GM19395 (cell line): Measurements from ENCODE around the gene HOXD11.

ENCODE experiments used
- ATAC-seq: cut with Tn5 transposase; IDR thresholded peaks from one replicate; pipeline ENCODE4 v1.9.1; 2021; ENCODE audit warnings: mild to moderate bottlenecking, moderate library complexity; ENCODE audit not compliant: unreplicated experiment

The HOXD11 gene

DNA sequence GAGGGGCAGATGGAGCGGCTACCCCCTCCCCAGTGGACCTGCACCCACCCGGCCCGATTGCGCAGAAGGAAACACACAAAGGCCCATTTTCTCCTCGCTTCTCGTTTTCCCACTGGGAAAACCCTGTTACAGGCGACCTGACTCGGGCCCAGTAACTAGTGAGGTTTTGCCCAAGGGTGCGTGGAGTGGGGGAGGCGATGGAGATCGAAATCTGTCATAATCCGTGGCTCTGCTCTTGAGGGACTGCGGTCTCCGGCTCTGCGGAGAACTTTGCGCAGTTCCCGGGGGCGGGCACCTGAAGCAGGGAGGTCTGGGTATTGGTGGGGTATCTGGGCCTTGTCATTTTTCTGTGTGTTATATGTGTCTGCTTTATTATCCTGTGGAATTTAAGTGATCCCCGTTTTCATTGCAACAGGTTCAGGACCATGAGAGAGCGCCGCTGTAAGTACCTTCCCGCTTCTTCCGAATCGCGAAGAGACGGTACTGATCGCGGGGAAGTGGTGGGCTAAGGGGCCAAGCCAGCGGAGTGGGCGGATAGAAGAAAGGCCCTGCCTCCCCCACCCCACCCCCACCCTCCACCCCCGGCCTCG is 40.2 kb downstream of the HOXD11 start:
- ATAC-seq, result no peak

DNA sequence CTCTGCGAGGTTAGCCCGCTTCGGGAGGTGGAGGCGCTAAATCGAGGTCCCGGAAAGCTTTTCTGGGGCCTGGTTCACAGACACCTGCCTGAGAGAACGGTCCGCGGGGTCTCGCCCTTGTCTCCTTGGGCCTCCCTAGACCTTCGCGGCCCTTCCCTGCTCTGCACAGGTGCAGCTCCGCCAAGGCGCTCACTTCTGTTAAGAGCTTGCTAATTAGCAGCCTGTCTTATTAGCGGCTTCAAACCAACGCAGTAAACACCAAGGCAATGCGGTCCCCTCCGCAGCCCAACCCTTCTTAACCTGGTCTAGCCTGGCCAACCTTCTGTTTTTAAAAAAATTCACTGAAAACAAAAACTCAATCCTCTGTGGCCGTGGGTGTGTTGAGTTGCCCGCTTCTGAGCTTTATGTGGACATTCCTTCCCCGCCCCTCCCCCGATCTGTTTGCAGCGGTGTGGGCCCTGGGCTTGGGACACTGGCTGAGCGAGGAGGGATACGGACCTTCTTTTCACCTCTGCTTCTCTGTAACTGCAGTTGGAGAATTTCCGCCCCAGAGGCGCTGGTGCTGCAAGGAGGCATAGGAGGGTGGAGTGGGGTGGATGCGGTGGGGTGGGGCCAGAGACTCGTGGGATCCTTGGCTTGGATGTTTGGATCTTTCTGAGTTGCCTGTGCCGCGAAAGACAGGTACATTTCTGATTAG is 40.9 kb downstream of the HOXD11 start:
- ATAC-seq, result no peak

DNA sequence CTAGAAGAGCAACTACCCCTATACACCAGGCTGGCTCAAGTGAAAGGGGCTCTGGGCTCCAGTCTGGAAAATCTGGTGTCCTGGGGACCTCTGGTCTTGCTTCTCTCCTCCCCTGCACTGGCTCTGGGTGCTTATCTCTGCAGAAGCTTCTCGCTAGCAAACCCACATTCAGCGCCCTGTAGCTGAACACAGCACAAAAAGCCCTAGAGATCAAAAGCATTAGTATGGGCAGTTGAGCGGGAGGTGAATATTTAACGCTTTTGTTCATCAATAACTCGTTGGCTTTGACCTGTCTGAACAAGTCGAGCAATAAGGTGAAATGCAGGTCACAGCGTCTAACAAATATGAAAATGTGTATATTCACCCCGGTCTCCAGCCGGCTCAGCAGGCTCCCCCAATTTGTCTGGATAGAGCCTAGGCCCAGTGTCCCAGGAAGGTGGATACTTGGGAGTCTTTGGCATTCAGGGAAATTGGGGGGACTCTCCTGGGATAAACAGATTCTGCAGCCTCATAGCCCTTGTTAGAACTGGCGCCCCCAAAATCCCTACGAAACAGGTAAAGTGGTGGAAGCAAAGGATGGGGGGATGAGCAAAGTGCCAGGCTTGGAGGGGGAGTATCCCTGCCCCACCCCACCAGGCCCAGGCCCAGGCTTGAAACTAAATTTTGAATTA is 41.8 kb downstream of the HOXD11 start:
- no peak for ATAC-seq

DNA sequence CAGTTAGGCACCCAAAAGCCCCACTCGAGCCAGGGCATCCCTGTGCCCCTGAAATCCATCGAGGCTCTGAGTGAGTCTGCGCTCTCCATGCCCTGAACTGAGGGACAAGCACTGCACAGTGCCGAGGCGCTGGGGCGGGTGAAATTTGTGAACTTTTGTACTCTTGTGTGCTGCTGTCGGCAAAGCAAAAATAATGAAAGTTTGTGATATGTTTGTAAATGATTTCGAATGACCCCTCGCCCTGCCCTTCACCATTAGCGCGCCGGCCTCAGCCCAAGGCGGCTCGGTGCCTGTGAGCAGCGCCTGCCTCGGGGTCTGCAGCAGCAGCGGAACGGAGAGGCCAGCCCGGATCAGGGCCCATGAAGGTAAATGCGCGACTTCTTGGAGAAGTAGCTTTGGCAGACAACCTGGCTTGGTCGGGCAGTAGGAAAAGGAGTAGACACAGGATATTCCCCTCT is 42.4 kb downstream of the HOXD11 start:
- no peak for ATAC-seq

DNA sequence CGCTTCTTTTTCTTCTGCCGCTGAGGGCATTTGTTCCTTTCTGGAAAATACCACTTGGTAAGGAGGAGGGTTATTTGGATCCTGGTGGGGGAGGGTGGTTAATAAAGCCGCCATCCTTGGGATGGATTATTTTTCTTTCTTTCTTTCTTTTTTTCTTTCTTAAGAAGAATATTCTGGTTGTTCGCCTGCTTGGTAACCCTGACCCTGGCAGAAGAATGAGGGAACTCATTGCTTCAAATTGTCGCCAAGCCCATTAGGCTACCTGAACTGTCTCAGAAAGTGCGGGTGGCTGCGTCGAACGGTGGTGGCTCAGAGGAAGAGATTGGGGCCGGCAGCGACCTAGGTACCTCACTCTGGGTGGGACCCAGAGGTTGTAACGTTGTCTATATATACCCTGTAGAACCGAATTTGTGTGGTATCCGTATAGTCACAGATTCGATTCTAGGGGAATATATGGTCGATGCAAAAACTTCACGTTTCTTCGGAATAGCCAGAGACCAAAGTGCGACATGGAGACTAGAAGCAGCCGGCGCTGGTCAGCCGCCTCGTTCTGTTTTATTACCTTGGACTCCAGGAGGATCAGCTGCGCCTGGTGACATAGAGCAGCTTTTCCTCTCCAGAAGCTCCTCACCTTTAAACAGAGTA is 43.0 kb downstream of the HOXD11 start:
- ATAC-seq, result no peak

DNA sequence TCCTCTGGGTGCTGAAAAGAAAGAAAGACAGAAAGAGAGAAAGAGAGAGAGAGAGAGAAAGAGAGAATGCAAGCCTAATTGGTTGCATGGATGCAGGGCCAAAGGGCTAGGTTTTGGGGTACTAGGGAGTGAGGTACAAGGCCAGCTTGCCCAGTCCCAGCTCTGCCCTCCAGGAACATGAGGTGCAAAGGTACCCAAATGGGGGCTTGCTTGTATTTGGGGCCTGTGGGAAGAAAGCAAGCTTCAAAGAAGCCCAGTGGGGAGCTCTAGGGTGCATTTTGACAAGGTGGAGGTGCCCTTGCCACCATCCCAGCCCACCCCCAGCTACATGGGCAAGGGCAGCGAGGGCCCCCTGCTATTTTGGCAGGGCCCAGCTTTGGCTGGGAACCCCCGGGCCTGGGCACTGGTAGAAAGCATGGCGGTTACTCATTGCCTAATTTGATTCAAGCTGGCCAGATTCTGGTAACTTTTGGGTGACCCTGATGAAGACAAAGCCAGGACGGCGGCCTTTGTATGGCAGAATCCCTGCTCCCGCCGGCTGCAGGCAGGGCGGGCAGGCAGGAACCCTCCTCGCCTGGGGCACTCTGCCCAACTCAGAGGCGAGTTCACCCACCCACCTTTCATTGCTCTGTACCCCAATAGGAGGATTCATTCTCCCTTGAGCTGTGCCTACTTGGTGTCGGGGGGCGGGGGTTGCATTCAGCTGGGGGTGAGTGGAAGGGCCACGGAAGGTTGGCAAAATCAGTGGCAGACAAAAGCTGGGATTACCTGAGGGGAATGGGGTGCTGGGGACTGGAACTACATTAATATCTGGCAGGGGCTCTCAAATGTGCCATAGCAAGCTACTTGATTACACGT is 43.7 kb downstream of the HOXD11 start:
- ATAC-seq, result no peak

DNA sequence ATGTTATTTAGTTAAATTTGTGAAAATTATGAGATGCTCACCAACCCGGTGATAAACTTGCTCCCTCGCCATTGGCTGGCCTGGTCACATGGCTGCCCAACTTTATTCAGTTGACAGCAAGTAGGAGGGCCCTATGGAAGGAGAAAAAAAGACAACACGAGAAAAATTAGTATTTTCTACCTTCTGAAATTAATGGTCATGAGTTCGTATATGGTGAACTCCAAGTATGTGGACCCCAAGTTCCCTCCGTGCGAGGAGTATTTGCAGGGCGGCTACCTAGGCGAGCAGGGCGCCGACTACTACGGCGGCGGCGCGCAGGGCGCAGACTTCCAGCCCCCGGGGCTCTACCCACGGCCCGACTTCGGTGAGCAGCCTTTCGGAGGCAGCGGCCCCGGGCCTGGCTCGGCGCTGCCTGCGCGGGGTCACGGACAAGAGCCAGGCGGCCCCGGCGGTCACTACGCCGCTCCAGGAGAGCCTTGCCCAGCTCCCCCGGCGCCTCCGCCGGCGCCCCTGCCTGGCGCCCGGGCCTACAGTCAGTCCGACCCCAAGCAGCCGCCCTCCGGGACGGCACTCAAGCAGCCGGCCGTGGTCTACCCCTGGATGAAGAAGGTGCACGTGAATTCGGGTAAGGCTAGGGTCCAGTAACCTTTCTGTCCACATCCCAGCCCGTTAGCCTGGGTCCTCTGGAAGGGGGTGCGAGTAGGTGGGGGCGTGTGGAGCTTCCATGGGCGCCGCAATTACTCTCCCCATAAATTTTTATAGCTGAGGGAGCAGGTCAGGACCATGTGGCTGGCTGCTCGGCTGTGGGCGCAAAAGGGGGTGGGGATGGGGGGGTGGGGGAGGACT is 44.6 kb downstream of the HOXD11 start, which contains the start of gene HOXD4:
Gene HOXD4 (plus strand): TSS at position 109 of the 846 bp plus-strand sequence. CDS start 84 bp downstream, at position 193.
- ATAC-seq, result no peak

DNA sequence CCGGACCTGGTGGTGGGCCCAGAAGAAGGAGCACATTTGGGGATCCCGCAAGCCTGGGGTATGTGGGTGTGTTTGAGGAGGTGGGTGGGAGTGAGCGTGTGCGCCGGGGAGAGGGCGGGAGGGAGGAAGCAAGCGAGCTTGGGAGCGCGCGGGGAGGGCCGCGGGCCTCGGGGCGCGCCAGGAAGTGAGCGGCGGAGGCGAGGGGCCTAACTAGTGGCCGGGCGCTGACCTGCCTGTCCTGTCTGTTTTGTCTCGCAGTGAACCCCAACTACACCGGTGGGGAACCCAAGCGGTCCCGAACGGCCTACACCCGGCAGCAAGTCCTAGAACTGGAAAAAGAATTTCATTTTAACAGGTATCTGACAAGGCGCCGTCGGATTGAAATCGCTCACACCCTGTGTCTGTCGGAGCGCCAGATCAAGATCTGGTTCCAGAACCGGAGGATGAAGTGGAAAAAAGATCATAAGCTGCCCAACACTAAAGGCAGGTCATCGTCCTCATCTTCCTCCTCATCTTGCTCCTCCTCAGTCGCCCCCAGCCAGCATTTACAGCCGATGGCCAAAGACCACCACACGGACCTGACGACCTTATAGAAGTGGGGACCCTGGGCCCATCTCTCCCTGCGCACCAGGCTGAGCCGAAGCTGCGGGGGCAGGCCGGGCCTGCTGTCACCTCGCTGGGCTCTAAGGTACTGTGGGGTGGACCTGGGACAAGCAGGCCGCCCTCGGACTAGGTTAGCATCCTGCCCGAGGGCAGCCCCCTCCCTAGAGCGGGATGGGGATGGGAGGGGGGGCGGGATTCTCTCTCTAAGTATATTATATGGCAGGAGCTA is 45.5 kb downstream of the HOXD11 start:
- no peak for ATAC-seq

DNA sequence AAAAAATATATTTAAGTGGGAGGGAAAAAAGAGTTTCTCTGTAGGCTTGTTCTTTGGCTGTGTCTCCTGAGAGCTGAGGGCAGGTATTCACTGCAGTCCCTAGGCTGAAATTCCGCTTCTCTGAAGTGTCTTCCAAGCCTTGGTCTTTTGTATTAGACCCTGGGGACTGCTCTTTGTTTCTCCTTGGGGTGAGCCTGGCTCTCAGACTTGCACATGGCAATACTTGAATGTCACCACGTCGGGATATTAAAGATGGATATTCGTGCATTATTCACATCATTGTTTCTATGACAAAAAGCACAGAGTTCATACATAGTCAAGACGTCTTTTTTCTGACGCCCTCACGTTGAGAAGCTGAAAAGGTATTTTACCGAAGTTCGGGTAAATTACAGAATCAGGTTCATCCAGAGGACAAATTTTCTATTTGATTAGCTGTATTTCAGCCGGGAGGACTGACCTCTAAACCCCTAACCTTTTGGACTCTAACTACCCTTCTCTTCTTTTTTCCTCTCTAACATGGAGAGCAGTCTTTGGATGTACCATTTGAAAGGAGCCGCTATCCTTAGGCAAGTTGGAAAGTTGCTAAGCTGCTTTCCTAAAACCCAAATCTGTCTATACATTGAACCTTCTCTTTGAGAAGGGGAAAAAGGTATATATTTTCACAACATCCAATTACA is 47.6 kb downstream of the HOXD11 start:
- ATAC-seq, result no peak

DNA sequence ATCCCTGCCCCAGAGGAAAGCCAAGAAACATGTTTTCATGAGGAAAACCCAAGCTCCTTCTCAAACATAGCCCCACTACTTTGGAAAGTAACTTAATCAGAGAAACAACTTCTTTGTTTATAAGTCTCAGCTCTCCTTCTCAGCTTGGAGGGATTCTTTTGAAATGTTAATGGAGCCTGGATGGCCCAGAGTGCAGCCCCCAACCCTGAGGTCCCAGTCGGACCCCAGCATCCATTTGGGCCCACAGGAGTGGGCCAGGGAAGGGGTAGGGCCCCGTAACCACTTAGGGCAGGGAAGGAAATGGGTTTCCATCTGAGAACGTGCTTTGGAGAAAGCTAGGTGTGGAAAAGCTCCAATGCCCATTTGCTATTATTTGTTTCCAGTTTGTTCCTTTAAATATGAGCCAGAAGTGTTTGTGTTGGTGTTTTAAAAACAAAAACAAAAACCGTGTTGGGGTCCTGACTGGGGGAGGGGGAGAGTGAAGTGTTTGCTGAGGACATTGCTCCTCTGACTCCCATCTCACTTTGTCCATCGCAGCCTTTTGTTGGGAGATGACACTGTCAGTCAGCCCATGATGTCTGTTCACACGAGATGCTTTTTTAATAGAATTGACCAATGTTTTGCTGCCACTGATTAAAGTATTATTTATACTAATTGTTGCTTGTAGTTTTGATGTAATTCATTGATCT is 48.4 kb downstream of the HOXD11 start:
- ATAC-seq, result no peak

DNA sequence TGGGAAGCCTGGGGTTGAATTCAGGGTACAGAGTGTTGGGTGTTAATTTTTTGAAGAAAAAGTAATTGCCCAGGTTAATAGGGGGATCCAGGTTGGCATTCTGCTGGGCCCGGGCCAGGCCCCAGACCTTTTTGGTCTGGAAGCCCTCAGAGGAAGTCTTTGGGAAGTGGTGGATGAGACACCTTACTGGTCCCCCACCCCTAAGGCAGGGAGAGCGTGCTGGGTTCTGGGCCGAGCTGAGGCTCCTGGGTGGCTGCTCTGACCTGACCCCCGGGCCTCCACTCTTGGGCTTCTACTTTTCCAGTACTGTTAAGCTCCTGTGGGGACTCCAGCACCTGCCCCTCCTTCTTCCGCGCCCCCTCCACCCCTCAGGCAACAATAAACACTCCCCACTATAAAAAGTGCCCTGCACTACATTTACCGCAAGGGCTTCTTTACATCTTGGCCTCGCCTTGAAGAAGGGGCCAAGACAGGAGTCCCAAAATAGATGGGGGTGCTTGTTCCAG is 49.3 kb downstream of the HOXD11 start:
- ATAC-seq, result no peak

DNA sequence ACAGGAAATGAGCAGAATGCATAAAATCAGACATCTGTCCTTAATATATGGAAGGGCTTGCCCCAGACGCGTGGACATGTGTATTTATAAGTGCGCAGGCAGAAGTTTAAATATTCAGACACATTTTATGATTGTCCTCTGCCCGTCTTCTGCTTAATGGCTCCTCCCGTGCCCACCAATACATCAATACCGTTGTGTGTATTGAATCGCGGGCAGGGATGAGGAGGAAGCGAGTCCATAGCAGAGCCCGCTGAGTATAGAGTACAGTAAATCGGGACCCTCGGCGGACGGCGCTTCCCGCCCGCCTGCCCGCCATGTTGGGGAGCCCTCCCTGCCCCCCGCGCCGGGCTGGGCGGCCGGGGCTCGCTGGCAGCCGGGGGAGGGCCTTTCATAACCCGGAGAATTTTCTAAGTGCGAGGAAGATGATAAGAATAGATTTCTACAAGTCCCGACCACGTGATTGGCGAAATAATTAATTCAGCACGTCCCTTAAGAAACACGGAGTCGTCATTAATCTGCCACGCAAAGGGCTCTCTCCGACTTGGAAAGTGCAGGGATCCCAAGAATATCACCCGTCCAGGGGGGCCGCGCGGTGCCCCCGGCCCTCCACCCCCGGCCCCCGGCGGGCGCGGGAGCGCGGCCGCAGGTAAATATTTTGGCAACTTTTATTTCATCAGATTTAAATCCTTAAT is 49.9 kb downstream of the HOXD11 start, which contains the start of gene HOXD3:
Gene HOXD3 (plus strand): TSS at position 501 of the 692 bp plus-strand sequence. CDS start 11,808 bp downstream, outside the sequence.
- no peak for ATAC-seq

DNA sequence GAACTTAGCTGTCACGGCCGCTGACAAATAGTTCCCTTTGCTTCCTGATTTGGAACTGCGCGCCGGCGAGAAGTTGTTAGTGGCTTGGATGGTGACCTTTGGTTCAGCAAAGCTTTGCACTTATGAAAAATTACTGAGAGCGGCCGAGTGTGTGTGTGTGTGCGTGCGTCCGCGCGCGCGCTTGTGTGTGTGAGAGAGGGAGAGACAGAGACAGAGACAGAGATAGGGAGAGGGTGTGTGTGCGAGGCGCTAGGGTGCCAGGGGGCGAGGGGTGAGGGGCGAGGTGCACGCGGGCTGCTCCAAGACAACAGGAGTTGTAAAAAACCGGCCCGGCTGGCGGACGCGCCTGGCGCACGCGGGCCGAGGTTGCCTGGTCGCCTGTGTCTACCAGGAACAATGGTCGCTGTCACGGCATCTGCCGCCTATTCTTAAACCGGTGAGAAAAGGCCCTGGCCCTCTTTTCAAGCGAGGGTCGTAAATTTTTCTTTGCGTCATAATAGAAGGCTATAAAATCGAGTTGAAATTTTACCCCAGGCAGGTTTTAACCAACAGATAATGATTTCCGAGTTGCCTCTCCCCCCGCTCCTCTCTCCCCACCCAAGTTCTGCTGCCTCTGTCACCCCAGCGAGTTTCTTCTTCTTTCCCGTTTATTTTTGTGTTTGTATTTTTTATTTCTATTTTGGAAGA is 50.6 kb downstream of the HOXD11 start:
- ATAC-seq, result no peak

DNA sequence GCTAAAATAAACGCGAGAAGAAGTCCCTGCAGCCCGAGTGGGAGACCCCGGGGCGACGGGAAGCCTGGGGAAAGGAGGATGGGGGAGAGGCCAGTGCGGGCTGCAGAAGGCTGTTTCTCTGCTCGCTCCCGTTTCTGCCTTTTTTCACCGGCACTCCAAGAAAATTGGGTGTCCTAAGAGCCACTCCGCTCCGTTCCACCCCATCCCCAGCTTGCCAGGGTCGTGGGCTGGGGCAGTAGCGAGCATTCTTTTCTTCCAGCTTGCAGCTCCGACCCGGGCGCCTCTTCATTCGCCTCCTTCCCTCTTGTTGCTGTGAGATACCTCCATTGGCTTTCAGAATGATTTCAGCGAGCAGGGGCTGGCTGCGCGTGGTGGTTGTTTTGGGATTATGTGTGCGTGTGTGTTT is 51.1 kb downstream of the HOXD11 start:
- ATAC-seq, result no peak

DNA sequence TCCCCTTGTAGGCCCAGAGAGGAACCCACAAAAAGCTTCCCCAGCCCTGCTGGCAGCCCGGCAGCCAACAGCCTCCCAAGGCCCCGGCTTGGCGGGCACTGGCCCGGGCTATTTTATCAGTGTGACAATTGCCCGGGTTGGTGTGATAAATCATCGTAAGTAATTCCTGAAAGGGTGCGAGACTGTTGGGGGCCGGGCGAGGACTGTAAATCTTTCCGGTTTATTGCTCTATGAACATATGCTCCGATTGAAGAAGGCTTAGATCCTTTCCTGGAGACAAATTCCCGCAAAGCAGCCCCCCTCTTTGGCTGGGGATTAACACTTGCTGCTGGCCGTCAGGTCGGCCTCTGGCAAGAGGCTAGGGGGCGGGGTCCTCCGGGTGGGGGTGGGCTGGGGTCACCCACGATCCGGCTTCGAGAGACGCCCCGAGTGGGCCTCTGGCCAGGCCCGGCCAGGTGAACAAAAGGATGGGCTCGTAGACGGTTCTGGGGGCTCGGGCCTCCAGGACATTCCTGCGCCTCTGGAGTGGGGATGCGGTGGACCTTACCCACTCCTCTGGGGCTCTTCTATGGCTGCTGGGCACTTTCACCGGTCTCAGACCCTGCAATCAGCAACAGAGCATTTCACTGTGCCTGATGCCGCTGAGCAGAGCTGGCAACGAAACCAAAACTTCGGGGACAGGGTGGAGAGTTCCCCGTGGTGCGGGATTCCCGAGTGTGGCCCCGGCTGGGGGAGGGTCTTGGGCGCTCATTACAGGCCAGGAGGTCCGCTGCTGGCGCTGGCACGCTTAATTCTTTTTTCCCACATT is 52.0 kb downstream of the HOXD11 start:
- ATAC-seq, result no peak
